ENCODE measurements around the gene NUCB2. TPM values are rescaled to one million over a fixed set of nuclear protein-coding genes. Genes with fewer than 3 reads are reported as not detected.

The NUCB2 gene
- total RNA-seq, 1 experiment from 2014 or later, result 66.6 TPM

DNA sequence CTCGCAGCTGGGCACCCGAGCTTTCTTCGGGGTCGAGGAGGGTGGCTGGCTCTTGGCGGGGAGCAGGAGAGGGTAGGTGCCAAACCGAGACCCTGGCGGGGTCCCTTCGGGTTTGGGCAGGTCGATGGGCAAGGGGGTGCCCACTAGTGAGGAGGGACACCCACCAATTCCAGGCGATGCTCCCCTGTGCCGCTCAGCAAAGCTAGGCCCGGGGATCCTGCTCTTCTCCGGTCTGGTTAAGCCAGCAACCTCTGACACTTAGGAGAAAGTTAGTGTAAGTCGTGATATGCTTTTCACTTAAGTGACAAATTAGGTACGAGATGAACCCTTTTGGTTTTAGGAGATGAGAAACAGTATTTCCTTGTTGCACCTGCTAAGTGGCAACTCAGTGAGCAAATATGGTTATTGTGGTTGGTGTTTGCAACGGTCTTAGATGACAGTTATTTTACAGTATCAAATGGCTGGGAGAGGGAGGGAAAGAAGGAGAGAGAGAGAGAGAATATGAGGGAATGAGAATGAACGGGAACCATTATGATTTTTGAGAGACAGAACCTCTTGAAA lies 565 bp downstream of the NUCB2 start:
- no TSS peak for BruUV-seq (replicated peaks)
- ChIA-PET POLR2A (interaction anchor here (1.5 kb wide), 1 partner anchor 69 kb away, joined by 11 read pairs; the partner anchor contains the start of gene PIK3C2A), CTCF (interaction anchor here (1.6 kb wide), 1 partner anchor 18 kb away, joined by 4 read pairs; no protein-coding TSS in a partner anchor)
- peaks cover 14% of the 10 kb centered on the region; the same call in 1 of the 2 replicates for H3K4me1 ChIP-seq
- H3K27ac Mint-ChIP-seq (ENCODE audit: unreplicated experiment), result peak overlapping the region; percentile 21
- DNase-seq, result no peak
- H3K9me3 Mint-ChIP-seq (ENCODE audit: unreplicated experiment), result no peaks in the 10 kb centered on the region
- intact Hi-C loops (cut with micrococcal nuclease; ENCODE audit: unreplicated experiment), result loop anchor here (2.0 to 5.0 kb wide), 3 partner anchors 40 to 76 kb away; no protein-coding TSS in a partner anchor
- no peaks in the 10 kb centered on the region for H3K9me3 ChIP-seq
- no peak for TF ChIP-seq CTCF (IDR thresholded peaks at IDR 0.05; ENCODE audit: insufficient read depth in 1 of 2, low read depth in 1 of 2, low read length in 1 of 2, severe bottlenecking in 1 of 2, unreplicated experiment in 1 of 2)
- H3K36me3 Mint-ChIP-seq (ENCODE audit: insufficient read depth, unreplicated experiment), result peaks cover 10% of the 10 kb centered on the region
- H3K27me3 ChIP-seq (replicated peaks; ENCODE audit: control insufficient read depth, insufficient read depth, low read length), result no peaks in the 10 kb centered on the region
- no peaks in the 10 kb centered on the region for H3K27me3 Mint-ChIP-seq (ENCODE audit: insufficient read depth, unreplicated experiment)
- no peaks in the 10 kb centered on the region for H3K36me3 ChIP-seq (ENCODE audit: control insufficient read depth, insufficient read depth, low read length)
- peaks cover 7% of the 10 kb centered on the region for H3K4me1 Mint-ChIP-seq (ENCODE audit: low read depth, unreplicated experiment)
- peak overlapping the region; percentile 97 for H3K4me3 Mint-ChIP-seq (ENCODE audit: unreplicated experiment)
- peak overlapping the region; percentile 86 for H3K4me3 ChIP-seq (ENCODE audit: low read depth, low read length)

- ChIA-PET CTCF (no interaction called here), POLR2A (no interaction called here)
- H3K4me1 ChIP-seq, result peaks cover 9% of the 10 kb centered on the region; the same call in 1 of the 2 replicates
- no peak overlapping the region for H3K4me3 ChIP-seq (ENCODE audit: low read depth, low read length)
- H3K36me3 ChIP-seq (ENCODE audit: control insufficient read depth, insufficient read depth, low read length), result no peaks in the 10 kb centered on the region
- peaks cover 10% of the 10 kb centered on the region for H3K36me3 Mint-ChIP-seq (ENCODE audit: insufficient read depth, unreplicated experiment)
- intact Hi-C loops (cut with micrococcal nuclease; ENCODE audit: unreplicated experiment), result no loop called here
- H3K9me3 Mint-ChIP-seq (ENCODE audit: unreplicated experiment), result no peaks in the 10 kb centered on the region
- no peaks in the 10 kb centered on the region for H3K27me3 ChIP-seq (replicated peaks; ENCODE audit: control insufficient read depth, insufficient read depth, low read length)
- DNase-seq, result no peak
- peaks cover 7% of the 10 kb centered on the region for H3K4me1 Mint-ChIP-seq (ENCODE audit: low read depth, unreplicated experiment)
- TF ChIP-seq CTCF (IDR thresholded peaks at IDR 0.05; ENCODE audit: insufficient read depth in 1 of 2, low read depth in 1 of 2, low read length in 1 of 2, severe bottlenecking in 1 of 2, unreplicated experiment in 1 of 2), result no peak
- no peak overlapping the region for H3K4me3 Mint-ChIP-seq (ENCODE audit: unreplicated experiment)
- H3K27me3 Mint-ChIP-seq (ENCODE audit: insufficient read depth, unreplicated experiment), result no peaks in the 10 kb centered on the region
- BruUV-seq (replicated peaks), result no TSS peak
- H3K27ac Mint-ChIP-seq (ENCODE audit: unreplicated experiment), result no peak overlapping the region
- H3K9me3 ChIP-seq, result no peaks in the 10 kb centered on the region
Observed at GRCh38 chr11:17280494-17281127, 4.1 kb downstream of the NUCB2 start.

DNA sequence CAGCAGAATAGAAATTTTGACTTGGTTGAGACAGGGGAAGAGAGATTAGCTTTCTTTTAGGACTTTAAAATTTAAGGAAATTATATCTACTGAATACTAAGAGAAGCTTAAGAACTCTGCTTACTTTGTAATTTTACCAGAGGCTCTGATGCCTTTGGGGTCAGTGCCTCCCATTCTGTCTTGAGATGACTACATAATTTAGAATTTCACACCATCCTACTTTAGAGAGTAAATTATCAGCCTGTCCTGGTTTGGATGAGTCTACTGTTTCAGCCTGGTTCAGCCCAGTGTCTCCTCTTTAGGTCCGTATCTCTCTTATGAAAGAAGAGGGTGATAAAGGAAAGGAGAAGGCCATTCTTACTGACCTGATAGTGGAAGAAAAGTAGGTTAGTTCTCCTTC lies 9.8 kb downstream of the NUCB2 start:
- intact Hi-C loops (cut with micrococcal nuclease; ENCODE audit: unreplicated experiment), result no loop called here
- no TSS peak for BruUV-seq (replicated peaks)
- H3K4me1 Mint-ChIP-seq (ENCODE audit: low read depth, unreplicated experiment), result no peaks in the 10 kb centered on the region
- no peaks in the 10 kb centered on the region for H3K36me3 Mint-ChIP-seq (ENCODE audit: insufficient read depth, unreplicated experiment)
- no peaks in the 10 kb centered on the region for H3K27me3 Mint-ChIP-seq (ENCODE audit: insufficient read depth, unreplicated experiment)
- Histone ChIP-seq H3K27me3 (replicated peaks; ENCODE audit: control insufficient read depth, insufficient read depth, low read length) (no peaks in the 10 kb centered on the region), H3K9me3 (no peaks in the 10 kb centered on the region), H3K4me1 (no peaks in the 10 kb centered on the region), H3K36me3 (ENCODE audit: control insufficient read depth, insufficient read depth, low read length) (no peaks in the 10 kb centered on the region), H3K4me3 (ENCODE audit: low read depth, low read length) (no peak overlapping the region)
- H3K4me3 Mint-ChIP-seq (ENCODE audit: unreplicated experiment), result no peak overlapping the region
- TF ChIP-seq CTCF (IDR thresholded peaks at IDR 0.05; ENCODE audit: insufficient read depth in 1 of 2, low read depth in 1 of 2, low read length in 1 of 2, severe bottlenecking in 1 of 2, unreplicated experiment in 1 of 2), result no peak
- no peaks in the 10 kb centered on the region for H3K9me3 Mint-ChIP-seq (ENCODE audit: unreplicated experiment)
- H3K27ac Mint-ChIP-seq (ENCODE audit: unreplicated experiment), result no peak overlapping the region
- POLR2A ChIA-PET, result no interaction called here
- DNase-seq, result no peak
- CTCF ChIA-PET, result no interaction called here

All from Caco-2 (cell line).